ENCODE measurements around the gene MYO1D.
A peak's percentile ranks its signal among the peaks of the same experiment; 100 is the strongest.

Gene MYO1D

DNA sequence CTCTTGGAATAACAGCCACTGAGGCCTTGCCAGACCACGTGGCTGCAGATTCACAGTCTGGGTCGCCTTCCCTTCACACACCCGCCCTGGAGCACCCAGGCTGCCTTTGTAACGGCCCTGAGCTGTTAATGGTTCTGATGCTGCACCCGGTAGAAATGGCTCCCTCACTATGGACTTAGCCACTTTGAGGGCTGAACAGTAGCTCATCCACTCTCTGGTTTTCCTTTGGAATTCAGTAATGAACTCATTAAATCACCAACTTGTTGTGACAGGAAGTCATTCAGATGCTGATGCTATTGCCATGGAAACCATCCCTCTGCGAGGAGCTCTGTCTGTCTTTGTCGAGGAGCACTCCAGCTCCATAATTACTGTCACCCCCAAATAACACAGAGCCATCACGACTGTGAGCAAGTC lies 330.9 kb downstream of the MYO1D start:
- TF ChIP-seq YY1 (IDR thresholded peaks at IDR 0.05; ENCODE audit: low read depth), result no peak
- no peak for TF ChIP-seq CEBPB (IDR thresholded peaks at IDR 0.05)
- no peak for TF ChIP-seq CREB1 (IDR thresholded peaks at IDR 0.05; ENCODE audit: low read depth)
- no peak for TF ChIP-seq RAD21 (IDR thresholded peaks at IDR 0.05; ENCODE audit: low read depth)
- TF ChIP-seq TAF1 (IDR thresholded peaks at IDR 0.05; ENCODE audit: low read depth), result no peak
- no peak for TF ChIP-seq EP300 (IDR thresholded peaks at IDR 0.05; ENCODE audit: borderline replicate concordance)
- TF ChIP-seq, protein P1, sequence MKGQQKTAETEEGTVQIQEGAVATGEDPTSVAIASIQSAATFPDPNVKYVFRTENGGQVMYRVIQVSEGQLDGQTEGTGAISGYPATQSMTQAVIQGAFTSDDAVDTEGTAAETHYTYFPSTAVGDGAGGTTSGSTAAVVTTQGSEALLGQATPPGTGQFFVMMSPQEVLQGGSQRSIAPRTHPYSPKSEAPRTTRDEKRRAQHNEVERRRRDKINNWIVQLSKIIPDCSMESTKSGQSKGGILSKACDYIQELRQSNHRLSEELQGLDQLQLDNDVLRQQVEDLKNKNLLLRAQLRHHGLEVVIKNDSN (IDR thresholded peaks at IDR 0.05), result no peak
- TF ChIP-seq TCF12 (IDR thresholded peaks at IDR 0.05; ENCODE audit: low read depth), result no peak
- no peak for TF ChIP-seq TEAD4 (IDR thresholded peaks at IDR 0.05)
- no peak for TF ChIP-seq EGR1 (IDR thresholded peaks at IDR 0.05)
- no peak for TF ChIP-seq FOXM1 (IDR thresholded peaks at IDR 0.05; ENCODE audit: borderline replicate concordance, low read depth)
- TF ChIP-seq, protein P2, sequence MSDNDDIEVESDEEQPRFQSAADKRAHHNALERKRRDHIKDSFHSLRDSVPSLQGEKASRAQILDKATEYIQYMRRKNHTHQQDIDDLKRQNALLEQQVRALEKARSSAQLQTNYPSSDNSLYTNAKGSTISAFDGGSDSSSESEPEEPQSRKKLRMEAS (IDR thresholded peaks at IDR 0.05), result no peak
- TF ChIP-seq, protein P3, sequence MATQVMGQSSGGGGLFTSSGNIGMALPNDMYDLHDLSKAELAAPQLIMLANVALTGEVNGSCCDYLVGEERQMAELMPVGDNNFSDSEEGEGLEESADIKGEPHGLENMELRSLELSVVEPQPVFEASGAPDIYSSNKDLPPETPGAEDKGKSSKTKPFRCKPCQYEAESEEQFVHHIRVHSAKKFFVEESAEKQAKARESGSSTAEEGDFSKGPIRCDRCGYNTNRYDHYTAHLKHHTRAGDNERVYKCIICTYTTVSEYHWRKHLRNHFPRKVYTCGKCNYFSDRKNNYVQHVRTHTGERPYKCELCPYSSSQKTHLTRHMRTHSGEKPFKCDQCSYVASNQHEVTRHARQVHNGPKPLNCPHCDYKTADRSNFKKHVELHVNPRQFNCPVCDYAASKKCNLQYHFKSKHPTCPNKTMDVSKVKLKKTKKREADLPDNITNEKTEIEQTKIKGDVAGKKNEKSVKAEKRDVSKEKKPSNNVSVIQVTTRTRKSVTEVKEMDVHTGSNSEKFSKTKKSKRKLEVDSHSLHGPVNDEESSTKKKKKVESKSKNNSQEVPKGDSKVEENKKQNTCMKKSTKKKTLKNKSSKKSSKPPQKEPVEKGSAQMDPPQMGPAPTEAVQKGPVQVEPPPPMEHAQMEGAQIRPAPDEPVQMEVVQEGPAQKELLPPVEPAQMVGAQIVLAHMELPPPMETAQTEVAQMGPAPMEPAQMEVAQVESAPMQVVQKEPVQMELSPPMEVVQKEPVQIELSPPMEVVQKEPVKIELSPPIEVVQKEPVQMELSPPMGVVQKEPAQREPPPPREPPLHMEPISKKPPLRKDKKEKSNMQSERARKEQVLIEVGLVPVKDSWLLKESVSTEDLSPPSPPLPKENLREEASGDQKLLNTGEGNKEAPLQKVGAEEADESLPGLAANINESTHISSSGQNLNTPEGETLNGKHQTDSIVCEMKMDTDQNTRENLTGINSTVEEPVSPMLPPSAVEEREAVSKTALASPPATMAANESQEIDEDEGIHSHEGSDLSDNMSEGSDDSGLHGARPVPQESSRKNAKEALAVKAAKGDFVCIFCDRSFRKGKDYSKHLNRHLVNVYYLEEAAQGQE (IDR thresholded peaks at IDR 0.05; ENCODE audit: low read depth), result no peak
- no peak for TF ChIP-seq NFIC (IDR thresholded peaks at IDR 0.05)
- TF ChIP-seq ZBTB7A (IDR thresholded peaks at IDR 0.05; ENCODE audit: low read depth), result no peak

DNA sequence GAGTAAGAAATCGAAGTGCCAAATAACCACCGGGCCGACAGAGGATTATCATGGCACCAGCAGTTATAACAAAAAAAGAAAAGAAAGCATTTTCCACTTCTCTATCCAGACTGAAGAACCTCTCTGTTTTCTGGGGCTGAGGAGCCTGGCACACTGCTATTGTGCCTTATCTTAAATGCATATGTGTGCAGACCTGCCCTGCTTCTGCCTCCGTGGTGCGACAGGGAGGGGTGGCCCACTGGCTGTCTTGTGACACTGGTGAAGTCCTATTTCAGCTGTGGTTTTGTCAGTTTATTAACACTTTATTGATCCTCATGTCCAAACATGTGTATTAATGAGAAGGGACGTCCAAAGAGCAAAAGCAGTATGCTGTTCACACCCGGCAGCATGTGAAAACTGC lies 334.7 kb downstream of the MYO1D start:
- TF ChIP-seq TAF1 (IDR thresholded peaks at IDR 0.05; ENCODE audit: low read depth) (no peak), ZBTB7A (IDR thresholded peaks at IDR 0.05; ENCODE audit: low read depth) (no peak), RAD21 (IDR thresholded peaks at IDR 0.05; ENCODE audit: low read depth) (no peak), NFIC (IDR thresholded peaks at IDR 0.05) (no peak), CEBPB (IDR thresholded peaks at IDR 0.05) (no peak), TCF12 (IDR thresholded peaks at IDR 0.05; ENCODE audit: low read depth) (no peak), CREB1 (IDR thresholded peaks at IDR 0.05; ENCODE audit: low read depth) (no peak), YY1 (IDR thresholded peaks at IDR 0.05; ENCODE audit: low read depth) (no peak)
- TF ChIP-seq, protein P2 (IDR thresholded peaks at IDR 0.05), result no peak
- TF ChIP-seq, protein P1 (IDR thresholded peaks at IDR 0.05), result no peak

DNA sequence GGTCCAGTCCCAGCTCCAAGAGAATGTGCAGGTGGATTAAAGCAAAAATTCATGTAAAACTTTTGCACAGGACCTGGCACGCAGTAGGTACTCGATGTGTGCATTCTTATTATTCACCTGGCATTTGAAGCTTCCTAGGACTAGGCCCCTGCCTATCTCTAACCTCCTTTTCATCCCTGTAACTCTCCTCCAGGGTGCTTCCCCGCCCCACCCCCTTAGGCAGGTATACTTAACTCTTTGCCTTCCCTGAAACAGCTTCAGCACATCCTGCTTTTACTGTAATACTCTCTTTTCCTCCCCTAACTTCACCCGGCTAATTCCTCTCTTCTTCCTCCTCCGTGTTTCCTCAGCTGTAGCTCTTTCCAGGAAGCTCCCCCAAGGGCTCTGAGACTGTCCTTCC lies 335.3 kb downstream of the MYO1D start:
- TF ChIP-seq TCF12 (IDR thresholded peaks at IDR 0.05; ENCODE audit: low read depth) (no peak), YY1 (IDR thresholded peaks at IDR 0.05; ENCODE audit: low read depth) (no peak), TAF1 (IDR thresholded peaks at IDR 0.05; ENCODE audit: low read depth) (no peak), EP300 (IDR thresholded peaks at IDR 0.05; ENCODE audit: borderline replicate concordance) (no peak), TEAD4 (IDR thresholded peaks at IDR 0.05) (no peak), EGR1 (IDR thresholded peaks at IDR 0.05) (no peak), ZBTB7A (IDR thresholded peaks at IDR 0.05; ENCODE audit: low read depth) (no peak)
- TF ChIP-seq, protein P1 (IDR thresholded peaks at IDR 0.05), result no peak

DNA sequence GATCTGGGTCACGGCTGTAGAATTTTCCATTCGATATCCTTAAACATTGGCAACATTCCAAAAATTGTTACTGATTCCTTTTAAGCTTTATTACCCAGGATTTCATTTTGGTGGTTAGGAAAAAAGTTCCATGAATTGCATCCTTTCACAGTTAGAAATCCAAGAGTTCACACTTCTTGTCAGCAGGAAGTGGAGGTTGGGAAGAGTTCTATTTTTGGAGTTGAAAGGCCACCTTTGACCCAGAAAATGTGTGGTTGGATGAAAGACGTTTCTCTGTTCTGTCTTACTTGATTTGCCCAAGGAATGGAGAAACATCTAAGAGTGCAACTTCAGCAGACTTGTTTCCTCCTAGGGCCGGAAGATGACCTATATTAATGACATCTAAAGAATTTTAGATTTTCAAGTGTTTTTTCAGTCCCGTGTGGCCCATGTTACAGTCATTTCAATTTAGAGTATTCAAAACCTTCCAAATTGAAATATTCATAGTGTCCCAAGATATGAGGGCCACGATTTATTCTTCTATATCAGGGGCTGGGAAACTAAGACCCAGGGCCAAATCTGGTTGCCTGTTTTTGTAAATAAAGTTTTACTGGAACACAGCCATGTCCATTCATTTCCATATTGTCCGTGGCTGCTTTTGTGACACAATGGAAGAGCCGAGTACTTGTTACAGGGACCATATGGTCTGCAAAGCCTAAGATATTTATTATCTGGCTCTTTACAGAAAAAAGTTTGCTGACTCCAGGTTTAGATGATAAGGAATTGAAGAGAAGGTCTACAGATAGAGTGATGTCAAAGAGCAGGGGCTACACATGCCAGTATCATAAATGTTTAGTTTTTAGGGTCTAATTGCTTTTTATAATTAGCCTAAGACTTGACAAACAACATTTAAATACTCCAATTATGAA lies 339.9 kb downstream of the MYO1D start:
- TF ChIP-seq NFIC (IDR thresholded peaks at IDR 0.05) (0 out of 2 replicates have a peak, but pooled peaks have one; percentile 8), RAD21 (IDR thresholded peaks at IDR 0.05; ENCODE audit: low read depth) (no peak)

DNA sequence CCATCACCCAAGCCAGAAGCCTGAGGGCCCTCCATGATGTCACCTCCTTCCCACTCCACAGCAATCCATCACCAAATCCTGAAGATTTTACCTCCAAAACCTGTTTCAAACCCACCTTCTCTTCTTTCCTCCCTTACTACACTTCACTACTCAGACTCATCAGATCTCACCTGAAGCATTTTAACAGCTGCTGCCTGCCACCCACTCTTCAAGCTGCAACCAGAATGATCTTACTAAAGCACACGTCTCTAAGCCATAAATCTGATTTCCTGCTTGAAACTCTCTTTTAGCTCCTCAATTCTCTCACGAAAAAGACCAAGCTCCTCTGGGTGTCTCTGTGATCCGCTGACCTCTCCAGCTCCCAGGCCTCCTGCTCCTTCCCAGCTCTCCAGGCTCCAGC lies 343.6 kb downstream of the MYO1D start:
- TF ChIP-seq CEBPB (IDR thresholded peaks at IDR 0.05) (no peak), TAF1 (IDR thresholded peaks at IDR 0.05; ENCODE audit: low read depth) (no peak), EGR1 (IDR thresholded peaks at IDR 0.05) (no peak), TEAD4 (IDR thresholded peaks at IDR 0.05) (no peak), YY1 (IDR thresholded peaks at IDR 0.05; ENCODE audit: low read depth) (no peak), FOXM1 (IDR thresholded peaks at IDR 0.05; ENCODE audit: borderline replicate concordance, low read depth) (no peak), EP300 (IDR thresholded peaks at IDR 0.05; ENCODE audit: borderline replicate concordance) (no peak)
- TF ChIP-seq, protein P2 (IDR thresholded peaks at IDR 0.05), result no peak
- TF ChIP-seq, protein P3 (IDR thresholded peaks at IDR 0.05; ENCODE audit: low read depth), result no peak

Data from Ishikawa (cell line).